Bronchial epithelial cell (primary cell): ENCODE results near the gene SH2D1B. TPM values are rescaled to one million over a fixed set of nuclear protein-coding genes. Genes with fewer than 3 reads are reported as not detected.

Experiments
- DNase-seq: peaks from one replicate; pipeline ENCODE4 v3.0.0-alpha.2; 2010; ENCODE audit warnings: low read depth
- FAIRE-seq: peaks from 2 replicates; lab custom pipeline; 2011; peaks lifted over from hg19 to GRCh38; lab: Jason Lieb, UNC
- H3K27me3 ChIP-seq: 2 replicates; pipeline ENCODE4 v1.5.1; 2011; ENCODE audit warnings: low read length; ENCODE audit not compliant: control insufficient read depth, insufficient read depth
- H3K36me3 ChIP-seq: 2 replicates; pipeline ENCODE4 v1.5.1; 2011; ENCODE audit warnings: low read length; ENCODE audit not compliant: control insufficient read depth, insufficient read depth
- H3K4me3 ChIP-seq: 2 replicates; pipeline ENCODE4 v1.5.1; 2011; ENCODE audit warnings: mild to moderate bottlenecking, low read depth, low read length, control low read depth
- CTCF ChIP-seq: IDR thresholded peaks from 2 replicates; pipeline ENCODE4 v1.5.1; 2011; ENCODE audit warnings: mild to moderate bottlenecking, moderate library complexity, low read length, control low read depth, inconsistent platforms; ENCODE audit not compliant: insufficient read depth, severe bottlenecking
- total RNA-seq: library from RNA; depleted of rRNA; stranded (reverse); fragments of >200 nt; gene quantifications from 2 replicates; pipeline ENCODE4 v1.2.1, GENCODE V29; 2014

The SH2D1B gene
- total RNA-seq, 1 donor from 2014 or later: not detected

GRCh38 chr1:162381941-162382750 is 29.8 kb downstream of the SH2D1B start:
- Histone ChIP-seq H3K4me3 (no peak overlapping the region), H3K36me3 (no peaks in the 10 kb centered on the region), H3K27me3 (no peaks in the 10 kb centered on the region)
- no peak for DNase-seq
- TF ChIP-seq CTCF: no peak
- FAIRE-seq: no peak

- H3K4me3 ChIP-seq: no peak within 1 kb of the TSS
- peak; percentile 66 for FAIRE-seq
- H3K27me3 ChIP-seq: no peaks in the 10 kb centered on the region
- no peaks in the 10 kb centered on the region for H3K36me3 ChIP-seq
- peak; percentile 89 for DNase-seq
- no peak for TF ChIP-seq CTCF
Measured at GRCh38 chr1:162381383-162381782, 30.6 kb downstream of the SH2D1B start, which contains the start of gene C1orf226. Gene C1orf226 (plus strand): TSS chr1:162381728. CDS start chr1:162381902, 174 bp downstream.

GRCh38 chr1:162380061-162380846 is 31.7 kb downstream of the SH2D1B start:
- no peak for TF ChIP-seq CTCF
- DNase-seq (no peak), FAIRE-seq (no peak)

GRCh38 chr1:162376691-162377090 is 35.2 kb downstream of the SH2D1B start, which contains the start of gene SPATA46:
Gene SPATA46 (minus strand): TSS chr1:162376854. CDS start chr1:162376790, 64 bp downstream.
- H3K27me3 ChIP-seq: no peaks in the 10 kb centered on the region
- H3K36me3 ChIP-seq: no peaks in the 10 kb centered on the region
- TF ChIP-seq CTCF: no peak
- DNase-seq: no peak
- no peak within 1 kb of the TSS for H3K4me3 ChIP-seq
- FAIRE-seq: no peak

More at GRCh38 chr1:162380061-162380846, 31.7 kb downstream of the SH2D1B start:
- Histone ChIP-seq H3K4me3 (no peak overlapping the region), H3K36me3 (no peaks in the 10 kb centered on the region), H3K27me3 (no peaks in the 10 kb centered on the region)

- TF ChIP-seq CTCF: no peak
- no peaks in the 10 kb centered on the region for H3K36me3 ChIP-seq
- no peak overlapping the region for H3K4me3 ChIP-seq
- H3K27me3 ChIP-seq: no peaks in the 10 kb centered on the region
- DNase-seq (no peak), FAIRE-seq (no peak)
Measured at GRCh38 chr1:162375463-162375862, 36.5 kb downstream of the SH2D1B start.
